Uterus (tissue), 4 donors: ENCODE measurements around the gene TMEM131L. TPM values are rescaled to one million over a fixed set of nuclear protein-coding genes. Genes with fewer than 3 reads are reported as not detected.

Experiments used
- DNase-seq, 2 donors: peaks; one replicate each; pipeline ENCODE4 v3.0.0-alpha.2; 2019 to 2020
- H3K27ac ChIP-seq, 2 donors: fragments of 200-600 bp; sonication (generic); 1 replicate in 1 of 2; 2 replicates in 1 of 2; pipeline ENCODE4 v1.5.1; 2016 to 2018
- H3K27me3 ChIP-seq, 2 donors: fragments of 200-600 bp; sonication (generic); one replicate each; pipeline ENCODE4 v1.5.1; 2018 to 2019; ENCODE audit warnings: control low read depth in 1 of 2
- H3K36me3 ChIP-seq, 2 donors: fragments of 200-600 bp; sonication (generic); one replicate each; pipeline ENCODE4 v1.5.1; 2019; ENCODE audit warnings: control low read depth in 1 of 2
- H3K4me1 ChIP-seq, 2 donors: fragments of 200-600 bp; sonication (generic); one replicate each; pipeline ENCODE4 v1.5.1; 2018 to 2019; ENCODE audit warnings: control low read depth in 1 of 2
- H3K4me3 ChIP-seq, 2 donors: fragments of 200-600 bp; sonication (generic); 1 replicate in 1 of 2; 2 replicates in 1 of 2; pipeline ENCODE4 v1.5.1; 2018 to 2019; ENCODE audit warnings: mild to moderate bottlenecking in 1 of 2
- H3K9me3 ChIP-seq, 2 donors: fragments of 200-600 bp; sonication (generic); one replicate each; pipeline ENCODE4 v1.5.1; 2019; ENCODE audit warnings: control low read depth in 1 of 2
- POLR2A ChIP-seq, 2 donors: fragments of 450-650 bp; IDR thresholded peaks; one replicate each; pipeline ENCODE4 v1.6.1; 2016; ENCODE audit warnings: antibody characterized with exemption in 2 of 2, mild to moderate bottlenecking in 1 of 2, moderate library complexity in 1 of 2
- intact Hi-C: fragments of 100-400 bp; cut with DNase I; formaldehyde crosslinking; loops from one replicate; pipeline ENCODE4 v1.15.1; 2023; ENCODE audit warnings: low total_unique reads
- total RNA-seq, 4 donors: library from RNA; depleted of rRNA in 3 of 4; stranded (reverse); fragments of >200 nt in 3 of 4; gene quantifications; one replicate each; pipeline versions ENCODE4 v1.1.0 to v1.2.4, GENCODE V29; 2014 to 2023
- TF ChIP-seq, protein P1 (sequence below), 4 experiments: fragments of 200-600 bp in 2 of 4; fragments of 450-650 bp in 2 of 4; sonication (generic) in 2 of 4; IDR thresholded peaks; one replicate each; pipeline ENCODE4 v1.5.1; 2016 to 2019; ENCODE audit warnings: antibody characterized with exemption in 4 of 4, mild to moderate bottlenecking in 2 of 4, moderate library complexity in 1 of 4
- donor health status: DM: yes; HTN: yes; CAD: no.

The TMEM131L gene
- total RNA-seq, 4 donors from 2014 or later: 2.4 to 49.6 (median 18.0) TPM

- H3K9me3 ChIP-seq: no peaks in the 10 kb centered on the region
- no peaks in the 10 kb centered on the region for H3K4me1 ChIP-seq
- no peaks in the 10 kb centered on the region for H3K27me3 ChIP-seq
- no peak overlapping the region for H3K4me3 ChIP-seq
- H3K36me3 ChIP-seq: no peaks in the 10 kb centered on the region
- no peak for DNase-seq
- intact Hi-C loops: no loop called here
- TF ChIP-seq, protein P1, sequence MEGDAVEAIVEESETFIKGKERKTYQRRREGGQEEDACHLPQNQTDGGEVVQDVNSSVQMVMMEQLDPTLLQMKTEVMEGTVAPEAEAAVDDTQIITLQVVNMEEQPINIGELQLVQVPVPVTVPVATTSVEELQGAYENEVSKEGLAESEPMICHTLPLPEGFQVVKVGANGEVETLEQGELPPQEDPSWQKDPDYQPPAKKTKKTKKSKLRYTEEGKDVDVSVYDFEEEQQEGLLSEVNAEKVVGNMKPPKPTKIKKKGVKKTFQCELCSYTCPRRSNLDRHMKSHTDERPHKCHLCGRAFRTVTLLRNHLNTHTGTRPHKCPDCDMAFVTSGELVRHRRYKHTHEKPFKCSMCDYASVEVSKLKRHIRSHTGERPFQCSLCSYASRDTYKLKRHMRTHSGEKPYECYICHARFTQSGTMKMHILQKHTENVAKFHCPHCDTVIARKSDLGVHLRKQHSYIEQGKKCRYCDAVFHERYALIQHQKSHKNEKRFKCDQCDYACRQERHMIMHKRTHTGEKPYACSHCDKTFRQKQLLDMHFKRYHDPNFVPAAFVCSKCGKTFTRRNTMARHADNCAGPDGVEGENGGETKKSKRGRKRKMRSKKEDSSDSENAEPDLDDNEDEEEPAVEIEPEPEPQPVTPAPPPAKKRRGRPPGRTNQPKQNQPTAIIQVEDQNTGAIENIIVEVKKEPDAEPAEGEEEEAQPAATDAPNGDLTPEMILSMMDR (IDR thresholded peaks at IDR 0.05): no peak
- TF ChIP-seq POLR2A (IDR thresholded peaks at IDR 0.05): no peak
- H3K27ac ChIP-seq: no peak overlapping the region
Observed at GRCh38 chr4:153520227-153520626, 54.1 kb downstream of the TMEM131L start.

DNA sequence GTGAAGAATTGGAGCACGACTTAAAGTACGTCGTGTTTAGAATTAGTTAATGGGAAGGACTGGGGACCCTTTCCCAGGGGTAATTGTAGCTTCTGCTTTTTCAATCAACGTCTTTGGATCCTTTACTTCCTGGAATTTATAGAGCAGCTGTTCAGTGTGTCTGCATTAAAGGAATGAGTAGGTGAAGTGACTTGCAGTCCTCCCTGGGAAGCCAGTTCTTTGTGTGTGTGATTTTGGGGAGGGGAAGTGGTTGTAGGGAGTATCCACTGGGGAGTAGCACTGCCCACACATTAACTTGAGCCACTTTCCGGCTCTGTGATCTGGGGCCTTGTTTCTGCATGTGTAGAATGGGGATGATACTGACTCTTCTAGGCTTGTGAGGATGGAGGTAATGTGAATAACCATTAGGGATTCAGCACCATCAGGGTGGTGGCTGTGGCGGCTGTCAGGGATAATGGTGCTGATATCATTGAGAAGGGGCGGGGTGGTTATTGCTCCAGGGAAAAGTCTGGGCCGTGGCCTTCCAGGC, 54.7 kb downstream of the TMEM131L start:
- Histone ChIP-seq H3K9me3 (no peaks in the 10 kb centered on the region), H3K4me3 (no peak overlapping the region), H3K27me3 (no peaks in the 10 kb centered on the region), H3K27ac (no peak overlapping the region), H3K36me3 (no peaks in the 10 kb centered on the region), H3K4me1 (no peaks in the 10 kb centered on the region)
- no peak for DNase-seq
- TF ChIP-seq POLR2A (IDR thresholded peaks at IDR 0.05): no peak
- TF ChIP-seq, protein P1 (IDR thresholded peaks at IDR 0.05): no peak
- intact Hi-C loops: no loop called here

- no peaks in the 10 kb centered on the region for H3K27me3 ChIP-seq
- no peak overlapping the region for H3K27ac ChIP-seq
- intact Hi-C loops: no loop called here
- TF ChIP-seq, protein P1 (IDR thresholded peaks at IDR 0.05): no peak
- no peak for TF ChIP-seq POLR2A (IDR thresholded peaks at IDR 0.05)
- no peaks in the 10 kb centered on the region for H3K4me1 ChIP-seq
- no peaks in the 10 kb centered on the region for H3K36me3 ChIP-seq
- H3K4me3 ChIP-seq: no peak overlapping the region
- H3K9me3 ChIP-seq: no peaks in the 10 kb centered on the region
- no peak for DNase-seq
Observed at GRCh38 chr4:153521478-153521877, 55.3 kb downstream of the TMEM131L start.

DNA sequence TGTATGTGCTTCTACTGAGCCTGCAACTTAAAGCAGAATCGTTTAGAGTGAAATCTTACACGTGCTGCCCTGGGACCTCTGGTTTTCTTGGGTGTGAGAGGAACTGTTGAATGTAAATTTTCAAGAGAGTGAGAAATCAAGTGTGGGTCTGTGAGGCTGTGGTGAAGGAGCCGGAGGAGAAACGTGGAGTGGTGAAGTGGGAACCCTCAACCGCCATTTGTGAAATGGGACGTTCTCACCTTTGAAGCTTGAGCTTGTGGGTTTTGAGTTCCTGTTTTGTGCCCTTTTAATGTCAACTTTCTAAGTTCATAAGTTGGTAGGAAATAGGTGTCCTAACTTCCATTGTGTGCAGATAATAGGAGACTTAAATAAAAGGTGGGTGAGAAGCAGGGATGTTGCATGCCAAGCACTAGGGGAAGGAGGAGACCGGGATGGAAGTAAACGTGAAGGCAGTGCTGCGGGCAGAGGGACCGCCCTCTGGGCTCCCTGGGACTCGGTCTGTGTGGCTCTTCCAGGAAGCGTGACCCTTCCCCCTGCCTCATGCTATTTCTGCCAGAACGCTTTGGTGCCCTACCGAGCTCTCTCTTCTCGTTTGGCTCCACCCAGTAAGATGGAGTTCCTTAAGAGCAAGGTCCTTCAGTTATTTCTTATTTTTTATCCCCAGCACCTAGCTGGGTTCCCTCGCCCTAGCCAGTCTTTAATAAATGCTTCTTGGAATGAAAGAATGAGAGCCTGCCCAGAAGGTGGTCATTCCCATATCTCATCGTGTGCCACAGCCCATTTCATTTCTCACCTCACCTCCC, 56.0 kb downstream of the TMEM131L start:
- Histone ChIP-seq H3K9me3 (no peaks in the 10 kb centered on the region), H3K27me3 (no peaks in the 10 kb centered on the region), H3K4me1 (no peaks in the 10 kb centered on the region), H3K36me3 (no peaks in the 10 kb centered on the region), H3K27ac (no peak overlapping the region), H3K4me3 (no peak overlapping the region)
- intact Hi-C loops: no loop called here
- TF ChIP-seq, protein P1 (IDR thresholded peaks at IDR 0.05): no peak
- no peak for TF ChIP-seq POLR2A (IDR thresholded peaks at IDR 0.05)
- DNase-seq: no peak

DNA sequence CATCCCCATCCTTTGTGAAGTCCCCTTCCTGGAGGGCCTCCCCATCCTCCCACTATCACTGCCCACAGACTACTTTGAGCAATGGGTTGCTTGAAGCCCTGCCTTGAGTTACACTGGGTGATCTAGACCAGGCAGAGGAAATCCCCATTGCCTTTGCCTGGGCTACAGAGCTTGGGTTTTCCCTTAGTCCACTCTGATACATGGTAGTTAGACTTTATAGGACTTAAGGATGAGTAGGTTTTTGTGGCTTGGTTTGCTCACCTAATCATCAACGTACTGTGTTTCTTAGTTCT, 56.6 kb downstream of the TMEM131L start:
- no peaks in the 10 kb centered on the region for H3K9me3 ChIP-seq
- no peaks in the 10 kb centered on the region for H3K27me3 ChIP-seq
- no peak for DNase-seq
- intact Hi-C loops: no loop called here
- no peak for TF ChIP-seq POLR2A (IDR thresholded peaks at IDR 0.05)
- TF ChIP-seq, protein P1 (IDR thresholded peaks at IDR 0.05): no peak
- H3K4me3 ChIP-seq: no peak overlapping the region
- H3K36me3 ChIP-seq: no peaks in the 10 kb centered on the region
- H3K27ac ChIP-seq: no peak overlapping the region
- no peaks in the 10 kb centered on the region for H3K4me1 ChIP-seq
